Epithelial cell of esophagus (primary cell): ENCODE measurements around the gene HDDC3.

Source experiments
- DNase-seq: peaks from one replicate; pipeline ENCODE4 v3.0.0; 2010; ENCODE audit warnings: low read depth
- H3K4me3 ChIP-seq: 2 replicates; pipeline ENCODE4 v1.5.1; 2011; ENCODE audit warnings: mild to moderate bottlenecking, low read length, control low read depth
- TF ChIP-seq, protein P1 (sequence below): IDR thresholded peaks from 2 replicates; pipeline ENCODE4 v1.5.1; 2011; ENCODE audit warnings: low read depth, mild to moderate bottlenecking, low read length, control low read depth, inconsistent platforms; ENCODE audit not compliant: insufficient read depth; ENCODE audit errors: missing control alignments

Gene HDDC3

DNA sequence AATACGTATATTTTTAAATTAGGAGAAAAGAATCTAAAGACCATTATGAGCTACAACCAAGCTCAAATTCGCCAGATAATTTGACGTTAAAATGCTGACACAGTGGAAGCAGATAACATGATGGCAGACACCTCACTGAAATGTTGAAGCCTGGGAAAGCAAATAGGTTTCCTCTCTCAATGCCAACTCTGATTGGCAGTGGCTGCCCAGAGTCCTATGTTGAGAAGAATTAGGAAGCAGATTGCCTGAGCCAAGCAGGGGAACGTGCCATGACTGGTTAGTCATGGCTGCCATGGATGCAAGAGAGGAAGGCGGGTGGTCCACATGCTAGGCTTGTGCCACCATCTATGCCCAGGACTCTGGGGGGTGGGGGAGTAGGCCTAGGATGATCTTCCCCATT, 5.9 kb upstream of the HDDC3 start:
- no peak overlapping the region for H3K4me3 ChIP-seq
- TF ChIP-seq, protein P1, sequence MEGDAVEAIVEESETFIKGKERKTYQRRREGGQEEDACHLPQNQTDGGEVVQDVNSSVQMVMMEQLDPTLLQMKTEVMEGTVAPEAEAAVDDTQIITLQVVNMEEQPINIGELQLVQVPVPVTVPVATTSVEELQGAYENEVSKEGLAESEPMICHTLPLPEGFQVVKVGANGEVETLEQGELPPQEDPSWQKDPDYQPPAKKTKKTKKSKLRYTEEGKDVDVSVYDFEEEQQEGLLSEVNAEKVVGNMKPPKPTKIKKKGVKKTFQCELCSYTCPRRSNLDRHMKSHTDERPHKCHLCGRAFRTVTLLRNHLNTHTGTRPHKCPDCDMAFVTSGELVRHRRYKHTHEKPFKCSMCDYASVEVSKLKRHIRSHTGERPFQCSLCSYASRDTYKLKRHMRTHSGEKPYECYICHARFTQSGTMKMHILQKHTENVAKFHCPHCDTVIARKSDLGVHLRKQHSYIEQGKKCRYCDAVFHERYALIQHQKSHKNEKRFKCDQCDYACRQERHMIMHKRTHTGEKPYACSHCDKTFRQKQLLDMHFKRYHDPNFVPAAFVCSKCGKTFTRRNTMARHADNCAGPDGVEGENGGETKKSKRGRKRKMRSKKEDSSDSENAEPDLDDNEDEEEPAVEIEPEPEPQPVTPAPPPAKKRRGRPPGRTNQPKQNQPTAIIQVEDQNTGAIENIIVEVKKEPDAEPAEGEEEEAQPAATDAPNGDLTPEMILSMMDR, result no peak
- no peak for DNase-seq

DNA sequence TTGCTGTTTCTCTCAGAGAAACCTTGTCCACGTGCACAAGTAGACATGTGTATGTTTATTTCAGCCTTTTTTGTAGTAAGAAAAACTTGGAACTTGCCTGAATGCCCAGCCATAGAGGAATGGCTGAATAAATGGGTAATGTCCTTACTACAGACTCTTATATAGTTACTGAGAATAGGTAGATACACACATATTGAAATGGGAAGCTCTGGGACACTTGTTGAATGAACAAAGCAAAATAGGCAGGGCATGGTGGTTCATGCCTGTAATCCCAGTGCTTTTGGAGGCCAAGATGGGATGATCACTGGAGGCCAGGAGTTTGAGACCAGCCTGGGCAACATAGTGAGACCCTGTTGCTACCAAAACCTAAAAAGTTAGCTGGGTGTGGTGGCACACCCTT, 4.5 kb upstream of the HDDC3 start:
- TF ChIP-seq, protein P1, result no peak
- H3K4me3 ChIP-seq, result no peak overlapping the region
- no peak for DNase-seq

DNA sequence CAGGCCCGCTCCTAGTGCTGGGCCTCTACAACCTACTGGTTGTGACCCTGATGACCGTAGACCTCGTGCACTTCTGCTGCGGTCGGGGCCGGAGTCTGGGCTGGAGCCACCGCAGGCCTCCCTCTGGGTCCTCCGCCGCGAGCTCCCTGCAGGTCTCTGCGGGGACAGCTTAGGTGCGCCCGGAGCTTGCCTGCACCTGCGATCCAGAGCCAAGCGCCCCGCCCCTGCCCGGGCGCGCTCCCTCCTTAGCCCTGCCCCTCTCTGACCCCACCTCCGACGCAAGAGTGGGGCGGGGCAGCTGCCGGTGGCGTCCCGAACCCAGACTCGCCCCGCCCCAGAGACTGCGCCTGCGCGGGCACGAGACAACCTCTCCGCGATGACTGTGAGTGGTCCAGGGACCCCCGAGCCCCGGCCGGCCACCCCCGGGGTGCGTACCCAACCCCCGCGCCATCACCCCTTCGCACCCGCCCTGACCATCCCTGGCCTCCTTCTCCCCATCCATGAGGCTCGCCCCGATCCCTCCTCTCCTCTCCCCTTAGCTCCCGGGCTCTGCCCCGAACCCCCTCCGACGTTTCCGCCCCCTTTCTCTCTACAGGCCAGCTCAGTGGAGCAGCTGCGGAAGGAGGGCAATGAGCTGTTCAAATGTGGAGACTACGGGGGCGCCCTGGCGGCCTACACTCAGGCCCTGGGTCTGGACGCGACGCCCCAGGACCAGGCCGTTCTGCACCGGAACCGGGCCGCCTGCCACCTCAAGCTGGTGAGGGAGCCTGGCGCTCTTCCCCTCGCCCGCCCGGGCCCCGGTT, 2.8 kb upstream of the HDDC3 start, which contains the start of gene UNC45A:
TSS of gene UNC45A (plus strand) at position 337 of the 803 bp plus-strand sequence. CDS start at position 377, 40 bp downstream.
- DNase-seq, result peak; percentile 96
- TF ChIP-seq, protein P1, result no peak
- peak within 1 kb of the TSS; percentile 87 for H3K4me3 ChIP-seq

DNA sequence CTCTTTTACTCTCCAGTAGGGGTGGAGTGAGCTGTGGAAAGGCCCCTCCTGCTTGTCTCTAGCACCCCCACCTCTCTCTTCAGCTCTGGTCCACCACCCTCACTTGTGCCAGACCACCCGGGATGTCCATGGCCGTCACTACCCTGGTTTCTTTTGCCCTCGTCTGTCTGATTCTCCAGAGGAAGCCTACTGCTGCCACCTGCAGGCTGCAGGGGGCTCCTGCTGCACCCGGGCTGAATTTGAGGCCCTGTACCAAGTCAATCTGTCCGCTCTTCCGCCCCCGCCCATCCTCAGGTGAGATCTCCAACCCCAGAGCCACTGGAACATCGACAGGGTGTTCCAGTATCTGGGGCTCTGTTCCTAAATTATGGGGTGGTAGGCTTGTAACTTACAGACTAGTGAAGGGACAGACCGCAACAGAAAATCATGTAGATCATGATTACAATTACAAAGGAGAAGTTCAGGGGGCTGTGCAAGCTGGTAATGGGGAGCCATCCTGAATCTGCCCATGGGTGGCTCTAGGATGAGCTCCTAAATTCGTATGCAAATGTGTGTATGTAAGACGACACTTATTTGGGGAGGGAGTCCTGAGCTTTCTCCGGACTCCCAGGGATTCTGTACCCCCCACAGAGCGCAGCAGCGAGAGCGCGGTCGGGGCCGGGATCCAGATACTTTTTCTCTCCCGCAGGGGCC, 2.1 kb upstream of the HDDC3 start:
- peak overlapping the region; percentile 87 for H3K4me3 ChIP-seq
- peak; percentile 91 for DNase-seq
- TF ChIP-seq, protein P1, result peak; percentile 94

DNA sequence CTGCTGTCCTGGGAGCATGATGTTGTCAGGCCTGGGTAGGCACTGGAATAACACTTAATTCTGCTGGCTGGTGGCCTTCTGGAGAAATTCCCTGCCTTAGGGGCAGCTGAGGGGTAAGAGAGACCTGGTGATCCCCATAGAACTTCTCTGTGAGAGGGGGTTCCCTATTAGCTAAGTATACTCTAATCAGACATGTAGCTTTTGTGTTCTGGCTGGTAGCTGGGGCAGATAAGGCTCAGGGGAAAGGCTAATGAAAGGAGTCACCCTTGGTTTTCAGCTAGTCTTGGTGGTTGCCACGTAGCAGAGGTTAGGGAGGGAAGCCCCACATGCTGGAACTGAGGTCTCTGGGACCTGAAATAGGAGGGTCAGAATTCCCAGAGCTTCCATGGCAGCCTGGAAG, 952 bp upstream of the HDDC3 start:
- no peak for DNase-seq
- TF ChIP-seq, protein P1, result no peak
- no peak overlapping the region for H3K4me3 ChIP-seq

DNA sequence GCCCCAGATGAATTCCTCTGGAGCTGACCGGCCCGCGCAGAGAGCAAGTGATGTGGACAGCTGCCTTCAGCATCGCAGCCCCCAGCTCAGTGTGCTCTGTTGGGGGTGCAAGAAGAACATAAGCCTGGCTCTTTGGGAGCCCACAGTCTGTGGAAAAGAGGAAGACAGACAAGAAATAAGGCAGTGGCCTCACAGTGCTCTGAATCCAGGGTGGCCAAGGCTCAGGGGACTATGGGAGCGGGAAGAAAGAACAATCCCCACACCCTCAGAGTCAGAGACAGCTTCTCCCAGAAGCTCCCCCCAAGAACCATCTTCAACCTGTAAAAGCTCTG, 277 bp upstream of the HDDC3 start:
- DNase-seq, result no peak
- no peak overlapping the region for H3K4me3 ChIP-seq
- TF ChIP-seq, protein P1, result no peak
